GM23338 (cell line): ENCODE data around the gene NADK2. TPM values are rescaled to one million over a fixed set of nuclear protein-coding genes. Genes with fewer than 3 reads are reported as not detected.

Experiments
- ATAC-seq: fragments of 200-7000 bp; cut with Tn5 transposase; 3 replicates; pipeline ENCODE4 v1.9.1; 2020
- DNase-seq: peaks from one replicate; pipeline ENCODE4 v3.0.0-alpha.2; 2015; ENCODE audit warnings: low spot score
- H2AFZ ChIP-seq: fragments of 200-600 bp; sonication (generic); 2 replicates; pipeline ENCODE4 v1.8.0; 2016; ENCODE audit warnings: antibody characterized with exemption, mild to moderate bottlenecking, moderate library complexity
- H3F3A ChIP-seq: fragments of 200-600 bp; sonication (generic); replicated peaks from 2 replicates; pipeline ENCODE4 v1.8.0; 2017; ENCODE audit warnings: antibody characterized with exemption, mixed run types, low read depth
- H3K27ac ChIP-seq: fragments of 200-600 bp; sonication (generic); 2 replicates; pipeline ENCODE4 v1.6.1; 2016; ENCODE audit warnings: low read depth
- H3K27me3 ChIP-seq: fragments of 200-600 bp; sonication (generic); 2 replicates; pipeline ENCODE4 v1.8.0; 2016; ENCODE audit warnings: mild to moderate bottlenecking, mixed run types, moderate library complexity; ENCODE audit not compliant: insufficient read depth
- H3K36me3 ChIP-seq: fragments of 200-600 bp; sonication (generic); 2 replicates; pipeline ENCODE4 v1.8.0; 2016; ENCODE audit warnings: mild to moderate bottlenecking; ENCODE audit not compliant: insufficient read depth
- H3K4me1 ChIP-seq: fragments of 200-600 bp; sonication (generic); 2 replicates; pipeline ENCODE4 v1.8.0; 2016; ENCODE audit warnings: mild to moderate bottlenecking, moderate library complexity; ENCODE audit not compliant: insufficient read depth
- H3K4me2 ChIP-seq: fragments of 200-600 bp; sonication (generic); 2 replicates; pipeline ENCODE4 v1.7.1; 2017; ENCODE audit warnings: mixed run types
- H3K4me3 ChIP-seq: fragments of 200-600 bp; sonication (generic); 2 replicates; pipeline ENCODE4 v1.6.1; 2016; ENCODE audit warnings: mixed run types
- H3K79me2 ChIP-seq: fragments of 200-600 bp; sonication (generic); replicated peaks from 2 replicates; pipeline ENCODE4 v1.8.0; 2017; ENCODE audit warnings: mild to moderate bottlenecking; ENCODE audit not compliant: insufficient read depth
- H3K9me2 ChIP-seq: fragments of 200-600 bp; sonication (generic); 2 replicates; pipeline ENCODE4 v1.8.0; 2017; ENCODE audit not compliant: insufficient read depth
- H4K20me1 ChIP-seq: fragments of 200-600 bp; sonication (generic); replicated peaks from 2 replicates; pipeline ENCODE4 v1.8.0; 2017; ENCODE audit warnings: mild to moderate bottlenecking; ENCODE audit not compliant: insufficient read depth
- H3K27ac Mint-ChIP-seq: 2 replicates; pipeline ENCODE4 v1.8.0; 2020; ENCODE audit warnings: inconsistent platforms, mild to moderate bottlenecking, moderate library complexity, mixed read lengths
- H3K27me3 Mint-ChIP-seq: 3 replicates; pipeline ENCODE4 v1.8.0; 2022; ENCODE audit warnings: low read depth, mild to moderate bottlenecking, moderate library complexity, mixed read lengths, inconsistent platforms; ENCODE audit not compliant: insufficient read depth, poor library complexity
- H3K36me3 Mint-ChIP-seq: 3 replicates; pipeline ENCODE4 v1.8.0; 2021; ENCODE audit warnings: low read depth, mild to moderate bottlenecking, inconsistent platforms, moderate library complexity, mixed read lengths
- H3K4me1 Mint-ChIP-seq: 3 replicates; pipeline ENCODE4 v1.8.0; 2020; ENCODE audit warnings: mild to moderate bottlenecking, inconsistent platforms, mixed read lengths
- H3K4me3 Mint-ChIP-seq: 3 replicates; pipeline ENCODE4 v1.8.0; 2021; ENCODE audit warnings: moderate library complexity, mild to moderate bottlenecking, inconsistent platforms, mixed read lengths
- H3K9me3 Mint-ChIP-seq: 3 replicates; pipeline ENCODE4 v1.8.0; 2020; ENCODE audit warnings: moderate library complexity, mild to moderate bottlenecking, inconsistent platforms, mixed read lengths
- CREB1 ChIP-seq: fragments of 250-450 bp; sonication (Bioruptor Pico); IDR thresholded peaks from 2 replicates; pipeline ENCODE4 v1.5.0; 2020; ENCODE audit warnings: low read depth, mild to moderate bottlenecking, moderate library complexity
- EZH2 ChIP-seq: fragments of 200-600 bp; sonication (generic); IDR thresholded peaks from one replicate; pipeline ENCODE4 v1.8.0; 2017; ENCODE audit warnings: antibody characterized with exemption, mild to moderate bottlenecking, low read depth; ENCODE audit not compliant: unreplicated experiment
- EZH2phosphoT487 ChIP-seq: fragments of 200-600 bp; sonication (generic); IDR thresholded peaks from one replicate; pipeline ENCODE4 v1.8.1; 2018; ENCODE audit warnings: antibody characterized with exemption; ENCODE audit not compliant: unreplicated experiment
- JUNB ChIP-seq: IDR thresholded peaks from one replicate; pipeline ENCODE4 v1.6.1; 2016; ENCODE audit warnings: antibody characterized with exemption; ENCODE audit not compliant: unreplicated experiment
- POLR2AphosphoS5 ChIP-seq: IDR thresholded peaks from 2 replicates; pipeline ENCODE4 v1.6.1; 2016; ENCODE audit warnings: antibody characterized with exemption, low read depth
- STAT1 ChIP-seq: IDR thresholded peaks from one replicate; pipeline ENCODE4 v1.6.1; 2016; ENCODE audit warnings: antibody characterized with exemption; ENCODE audit not compliant: unreplicated experiment
- ZNF114 ChIP-seq: fragments of 250-450 bp; sonication (Bioruptor Pico); IDR thresholded peaks from 2 replicates; pipeline ENCODE4 v1.5.0; 2020; ENCODE audit warnings: mild to moderate bottlenecking, moderate library complexity
- polyA plus RNA-seq: library from polyadenylated mRNA; unstranded; fragments of >200 nt; fragmentation: Nextera tagmentation; extraction: Ambion mirVana; gene quantifications from 2 replicates; pipeline ENCODE4 v1.2.1, GENCODE V29; 2016
- total RNA-seq: library from RNA; depleted of rRNA; stranded (reverse); fragments of >200 nt; shearing (Covaris generic); gene quantifications from 2 replicates; pipeline ENCODE4 v1.2.3, GENCODE V29; 2014
- TF ChIP-seq, protein P1 (sequence below): IDR thresholded peaks from 2 replicates; pipeline ENCODE4 v1.6.1; 2016; ENCODE audit warnings: antibody characterized with exemption
- TF ChIP-seq, protein P2 (sequence below), 2 experiments: fragments of 200-600 bp in 1 of 2; sonication (generic) in 1 of 2; conservative IDR thresholded peaks; 2 replicates each; pipeline versions ENCODE4 v1.5.1 to v1.6.1; 2016 to 2017; ENCODE audit warnings: antibody characterized with exemption in 2 of 2, low read depth in 2 of 2, mild to moderate bottlenecking in 2 of 2, moderate library complexity in 1 of 2
- TF ChIP-seq, protein P3 (sequence below): fragments of 250-450 bp; sonication (Bioruptor Pico); IDR thresholded peaks from 2 replicates; pipeline ENCODE4 v1.5.0; 2020; ENCODE audit warnings: mild to moderate bottlenecking, moderate library complexity

The NADK2 gene
- total and polyA plus RNA-seq, 2 experiments from 2014 or later: 4.5 to 16.0 TPM

DNA sequence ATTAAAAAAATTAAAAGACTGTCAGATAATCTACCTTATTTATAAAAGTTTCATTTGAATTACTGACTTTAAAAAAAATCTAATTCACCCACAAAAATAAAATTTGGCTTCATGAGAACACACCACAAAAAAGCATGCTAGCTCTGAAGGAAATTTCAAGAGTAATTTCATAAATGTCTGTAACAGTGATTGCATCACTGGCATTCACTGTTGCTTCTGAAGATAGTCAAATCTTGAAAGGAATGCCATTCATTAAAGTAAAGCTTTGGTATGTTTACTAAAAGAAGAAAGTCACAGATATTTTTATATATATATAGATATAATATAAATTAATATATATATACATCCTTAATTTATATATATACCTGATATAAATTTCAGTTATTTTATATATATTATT, 43.4 kb downstream of the NADK2 start:
- Histone ChIP-seq H3K4me2 (no peak overlapping the region), H3K27me3 (no peaks in the 10 kb centered on the region), H2AFZ (no peak overlapping the region), H3F3A (no peaks in the 10 kb centered on the region), H3K4me1 (no peaks in the 10 kb centered on the region), H3K36me3 (no peaks in the 10 kb centered on the region), H3K79me2 (no peaks in the 10 kb centered on the region), H3K27ac (no peak overlapping the region), H4K20me1 (no peaks in the 10 kb centered on the region), H3K4me3 (no peak overlapping the region), H3K9me2 (no peaks in the 10 kb centered on the region)
- Mint-ChIP-seq H3K4me1 (no peaks in the 10 kb centered on the region), H3K36me3 (peaks cover 4% of the 10 kb centered on the region; the same call in 2 of the 3 replicates), H3K9me3 (no peaks in the 10 kb centered on the region), H3K27me3 (no peaks in the 10 kb centered on the region), H3K27ac (peak overlapping the region; percentile 52; the same call in 1 of the 2 replicates), H3K4me3 (no peak overlapping the region)
- no peak for ATAC-seq
- no peak for DNase-seq
- no peak for TF ChIP-seq CREB1 (CRISPR knock-in tag)
- TF ChIP-seq, protein P1, sequence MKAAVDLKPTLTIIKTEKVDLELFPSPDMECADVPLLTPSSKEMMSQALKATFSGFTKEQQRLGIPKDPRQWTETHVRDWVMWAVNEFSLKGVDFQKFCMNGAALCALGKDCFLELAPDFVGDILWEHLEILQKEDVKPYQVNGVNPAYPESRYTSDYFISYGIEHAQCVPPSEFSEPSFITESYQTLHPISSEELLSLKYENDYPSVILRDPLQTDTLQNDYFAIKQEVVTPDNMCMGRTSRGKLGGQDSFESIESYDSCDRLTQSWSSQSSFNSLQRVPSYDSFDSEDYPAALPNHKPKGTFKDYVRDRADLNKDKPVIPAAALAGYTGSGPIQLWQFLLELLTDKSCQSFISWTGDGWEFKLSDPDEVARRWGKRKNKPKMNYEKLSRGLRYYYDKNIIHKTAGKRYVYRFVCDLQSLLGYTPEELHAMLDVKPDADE: no peak
- no peak for TF ChIP-seq ZNF114 (CRISPR knock-in tag)
- TF ChIP-seq EZH2phosphoT487: no peak
- TF ChIP-seq, protein P2, sequence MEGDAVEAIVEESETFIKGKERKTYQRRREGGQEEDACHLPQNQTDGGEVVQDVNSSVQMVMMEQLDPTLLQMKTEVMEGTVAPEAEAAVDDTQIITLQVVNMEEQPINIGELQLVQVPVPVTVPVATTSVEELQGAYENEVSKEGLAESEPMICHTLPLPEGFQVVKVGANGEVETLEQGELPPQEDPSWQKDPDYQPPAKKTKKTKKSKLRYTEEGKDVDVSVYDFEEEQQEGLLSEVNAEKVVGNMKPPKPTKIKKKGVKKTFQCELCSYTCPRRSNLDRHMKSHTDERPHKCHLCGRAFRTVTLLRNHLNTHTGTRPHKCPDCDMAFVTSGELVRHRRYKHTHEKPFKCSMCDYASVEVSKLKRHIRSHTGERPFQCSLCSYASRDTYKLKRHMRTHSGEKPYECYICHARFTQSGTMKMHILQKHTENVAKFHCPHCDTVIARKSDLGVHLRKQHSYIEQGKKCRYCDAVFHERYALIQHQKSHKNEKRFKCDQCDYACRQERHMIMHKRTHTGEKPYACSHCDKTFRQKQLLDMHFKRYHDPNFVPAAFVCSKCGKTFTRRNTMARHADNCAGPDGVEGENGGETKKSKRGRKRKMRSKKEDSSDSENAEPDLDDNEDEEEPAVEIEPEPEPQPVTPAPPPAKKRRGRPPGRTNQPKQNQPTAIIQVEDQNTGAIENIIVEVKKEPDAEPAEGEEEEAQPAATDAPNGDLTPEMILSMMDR (conservative IDR thresholded peaks at IDR 0.05; ENCODE audit: low read depth in 2 of 2): no peak
- no peak for TF ChIP-seq EZH2
- no peak for TF ChIP-seq STAT1
- TF ChIP-seq, protein P3, sequence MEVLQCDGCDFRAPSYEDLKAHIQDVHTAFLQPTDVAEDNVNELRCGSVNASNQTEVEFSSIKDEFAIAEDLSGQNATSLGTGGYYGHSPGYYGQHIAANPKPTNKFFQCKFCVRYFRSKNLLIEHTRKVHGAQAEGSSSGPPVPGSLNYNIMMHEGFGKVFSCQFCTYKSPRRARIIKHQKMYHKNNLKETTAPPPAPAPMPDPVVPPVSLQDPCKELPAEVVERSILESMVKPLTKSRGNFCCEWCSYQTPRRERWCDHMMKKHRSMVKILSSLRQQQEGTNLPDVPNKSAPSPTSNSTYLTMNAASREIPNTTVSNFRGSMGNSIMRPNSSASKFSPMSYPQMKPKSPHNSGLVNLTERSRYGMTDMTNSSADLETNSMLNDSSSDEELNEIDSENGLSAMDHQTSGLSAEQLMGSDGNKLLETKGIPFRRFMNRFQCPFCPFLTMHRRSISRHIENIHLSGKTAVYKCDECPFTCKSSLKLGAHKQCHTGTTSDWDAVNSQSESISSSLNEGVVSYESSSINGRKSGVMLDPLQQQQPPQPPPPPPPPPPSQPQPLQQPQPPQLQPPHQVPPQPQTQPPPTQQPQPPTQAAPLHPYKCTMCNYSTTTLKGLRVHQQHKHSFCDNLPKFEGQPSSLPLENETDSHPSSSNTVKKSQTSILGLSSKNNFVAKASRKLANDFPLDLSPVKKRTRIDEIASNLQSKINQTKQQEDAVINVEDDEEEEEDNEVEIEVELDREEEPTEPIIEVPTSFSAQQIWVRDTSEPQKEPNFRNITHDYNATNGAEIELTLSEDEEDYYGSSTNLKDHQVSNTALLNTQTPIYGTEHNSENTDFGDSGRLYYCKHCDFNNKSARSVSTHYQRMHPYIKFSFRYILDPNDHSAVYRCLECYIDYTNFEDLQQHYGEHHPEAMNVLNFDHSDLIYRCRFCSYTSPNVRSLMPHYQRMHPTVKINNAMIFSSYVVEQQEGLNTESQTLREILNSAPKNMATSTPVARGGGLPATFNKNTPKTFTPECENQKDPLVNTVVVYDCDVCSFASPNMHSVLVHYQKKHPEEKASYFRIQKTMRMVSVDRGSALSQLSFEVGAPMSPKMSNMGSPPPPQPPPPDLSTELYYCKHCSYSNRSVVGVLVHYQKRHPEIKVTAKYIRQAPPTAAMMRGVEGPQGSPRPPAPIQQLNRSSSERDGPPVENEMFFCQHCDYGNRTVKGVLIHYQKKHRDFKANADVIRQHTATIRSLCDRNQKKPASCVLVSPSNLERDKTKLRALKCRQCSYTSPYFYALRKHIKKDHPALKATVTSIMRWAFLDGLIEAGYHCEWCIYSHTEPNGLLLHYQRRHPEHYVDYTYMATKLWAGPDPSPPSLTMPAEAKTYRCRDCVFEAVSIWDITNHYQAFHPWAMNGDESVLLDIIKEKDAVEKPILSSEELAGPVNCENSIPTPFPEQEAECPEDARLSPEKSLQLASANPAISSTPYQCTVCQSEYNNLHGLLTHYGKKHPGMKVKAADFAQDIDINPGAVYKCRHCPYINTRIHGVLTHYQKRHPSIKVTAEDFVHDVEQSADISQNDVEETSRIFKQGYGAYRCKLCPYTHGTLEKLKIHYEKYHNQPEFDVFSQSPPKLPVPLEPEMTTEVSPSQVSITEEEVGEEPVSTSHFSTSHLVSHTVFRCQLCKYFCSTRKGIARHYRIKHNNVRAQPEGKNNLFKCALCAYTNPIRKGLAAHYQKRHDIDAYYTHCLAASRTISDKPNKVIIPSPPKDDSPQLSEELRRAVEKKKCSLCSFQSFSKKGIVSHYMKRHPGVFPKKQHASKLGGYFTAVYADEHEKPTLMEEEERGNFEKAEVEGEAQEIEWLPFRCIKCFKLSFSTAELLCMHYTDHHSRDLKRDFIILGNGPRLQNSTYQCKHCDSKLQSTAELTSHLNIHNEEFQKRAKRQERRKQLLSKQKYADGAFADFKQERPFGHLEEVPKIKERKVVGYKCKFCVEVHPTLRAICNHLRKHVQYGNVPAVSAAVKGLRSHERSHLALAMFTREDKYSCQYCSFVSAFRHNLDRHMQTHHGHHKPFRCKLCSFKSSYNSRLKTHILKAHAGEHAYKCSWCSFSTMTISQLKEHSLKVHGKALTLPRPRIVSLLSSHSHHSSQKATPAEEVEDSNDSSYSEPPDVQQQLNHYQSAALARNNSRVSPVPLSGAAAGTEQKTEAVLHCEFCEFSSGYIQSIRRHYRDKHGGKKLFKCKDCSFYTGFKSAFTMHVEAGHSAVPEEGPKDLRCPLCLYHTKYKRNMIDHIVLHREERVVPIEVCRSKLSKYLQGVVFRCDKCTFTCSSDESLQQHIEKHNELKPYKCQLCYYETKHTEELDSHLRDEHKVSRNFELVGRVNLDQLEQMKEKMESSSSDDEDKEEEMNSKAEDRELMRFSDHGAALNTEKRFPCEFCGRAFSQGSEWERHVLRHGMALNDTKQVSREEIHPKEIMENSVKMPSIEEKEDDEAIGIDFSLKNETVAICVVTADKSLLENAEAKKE (CRISPR knock-in tag): no peak
- no peak for TF ChIP-seq POLR2AphosphoS5
- TF ChIP-seq JUNB: no peak
